Brain microvascular endothelial cell (primary cell): ENCODE measurements around the gene ZNF423.

Source experiments
- DNase-seq: peaks from one replicate; pipeline ENCODE4 v3.0.0-alpha.2; 2020
- H3K27ac ChIP-seq: fragments of 250-450 bp; sonication (Bioruptor Pico); 2 replicates; pipeline ENCODE4 v1.5.1; 2020; ENCODE audit warnings: mild to moderate bottlenecking, moderate library complexity
- H3K27me3 ChIP-seq: fragments of 250-450 bp; sonication (Bioruptor Pico); replicated peaks from 2 replicates; pipeline ENCODE4 v1.5.1; 2020; ENCODE audit warnings: mild to moderate bottlenecking
- H3K36me3 ChIP-seq: fragments of 250-450 bp; sonication (Bioruptor Pico); replicated peaks from 2 replicates; pipeline ENCODE4 v1.5.1; 2020; ENCODE audit warnings: mild to moderate bottlenecking
- H3K4me3 ChIP-seq: 2 replicates; pipeline ENCODE4 v1.5.1; 2011; ENCODE audit warnings: low read depth, mild to moderate bottlenecking, control low read depth, low read length, moderate library complexity
- in situ Hi-C: cut with HindIII; loops from 2 replicates; pipeline ENCODE4 v1.10.0; 2017; ENCODE audit warnings: low sequenced_read_pairs, low pct_ligation_motif_present
- TF ChIP-seq, protein P1 (sequence below): IDR thresholded peaks from 2 replicates; pipeline ENCODE4 v1.5.1; 2011; ENCODE audit warnings: low read depth, mild to moderate bottlenecking, moderate library complexity, low read length, control low read depth, inconsistent platforms; ENCODE audit errors: missing control alignments

ZNF423 gene

DNA sequence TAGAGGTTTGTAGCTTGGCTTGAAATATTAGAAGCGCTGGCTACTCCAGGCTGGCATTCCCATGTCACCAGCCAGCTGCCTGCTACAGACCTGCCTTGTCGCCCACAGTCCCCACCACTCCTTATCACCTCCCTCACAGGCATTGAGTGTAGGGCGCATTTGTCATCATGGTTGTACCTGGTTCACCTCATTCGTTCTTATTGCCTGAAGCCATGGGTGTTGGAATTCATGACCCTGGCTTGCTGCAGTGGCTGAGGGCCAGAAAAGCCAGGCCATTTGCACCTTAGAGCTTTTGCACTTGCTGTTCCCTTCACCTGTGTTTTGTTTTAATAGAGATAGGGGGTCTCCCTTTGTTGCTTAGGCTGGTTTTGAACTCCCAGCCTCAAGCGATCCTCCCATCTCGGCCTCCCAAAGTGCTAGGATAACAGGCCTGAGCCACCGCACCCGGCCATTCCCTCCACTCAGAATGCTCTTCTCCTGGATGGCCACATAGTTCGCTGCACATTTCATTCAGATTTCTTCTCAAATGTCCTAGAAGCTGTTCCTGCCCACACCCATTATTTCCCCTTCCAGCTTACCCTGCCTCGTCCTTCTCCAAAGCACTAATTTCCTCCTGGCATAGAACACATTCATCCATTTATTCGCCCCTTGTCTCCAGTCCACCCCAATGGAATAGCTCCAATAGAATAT, 384.7 kb downstream of the ZNF423 start:
- no peaks in the 10 kb centered on the region for H3K36me3 ChIP-seq
- no peak overlapping the region for H3K27ac ChIP-seq
- H3K27me3 ChIP-seq = no peaks in the 10 kb centered on the region
- DNase-seq = no peak
- no peak overlapping the region for H3K4me3 ChIP-seq
- TF ChIP-seq, protein P1, sequence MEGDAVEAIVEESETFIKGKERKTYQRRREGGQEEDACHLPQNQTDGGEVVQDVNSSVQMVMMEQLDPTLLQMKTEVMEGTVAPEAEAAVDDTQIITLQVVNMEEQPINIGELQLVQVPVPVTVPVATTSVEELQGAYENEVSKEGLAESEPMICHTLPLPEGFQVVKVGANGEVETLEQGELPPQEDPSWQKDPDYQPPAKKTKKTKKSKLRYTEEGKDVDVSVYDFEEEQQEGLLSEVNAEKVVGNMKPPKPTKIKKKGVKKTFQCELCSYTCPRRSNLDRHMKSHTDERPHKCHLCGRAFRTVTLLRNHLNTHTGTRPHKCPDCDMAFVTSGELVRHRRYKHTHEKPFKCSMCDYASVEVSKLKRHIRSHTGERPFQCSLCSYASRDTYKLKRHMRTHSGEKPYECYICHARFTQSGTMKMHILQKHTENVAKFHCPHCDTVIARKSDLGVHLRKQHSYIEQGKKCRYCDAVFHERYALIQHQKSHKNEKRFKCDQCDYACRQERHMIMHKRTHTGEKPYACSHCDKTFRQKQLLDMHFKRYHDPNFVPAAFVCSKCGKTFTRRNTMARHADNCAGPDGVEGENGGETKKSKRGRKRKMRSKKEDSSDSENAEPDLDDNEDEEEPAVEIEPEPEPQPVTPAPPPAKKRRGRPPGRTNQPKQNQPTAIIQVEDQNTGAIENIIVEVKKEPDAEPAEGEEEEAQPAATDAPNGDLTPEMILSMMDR = no peak
- in situ Hi-C loops = no loop called here

DNA sequence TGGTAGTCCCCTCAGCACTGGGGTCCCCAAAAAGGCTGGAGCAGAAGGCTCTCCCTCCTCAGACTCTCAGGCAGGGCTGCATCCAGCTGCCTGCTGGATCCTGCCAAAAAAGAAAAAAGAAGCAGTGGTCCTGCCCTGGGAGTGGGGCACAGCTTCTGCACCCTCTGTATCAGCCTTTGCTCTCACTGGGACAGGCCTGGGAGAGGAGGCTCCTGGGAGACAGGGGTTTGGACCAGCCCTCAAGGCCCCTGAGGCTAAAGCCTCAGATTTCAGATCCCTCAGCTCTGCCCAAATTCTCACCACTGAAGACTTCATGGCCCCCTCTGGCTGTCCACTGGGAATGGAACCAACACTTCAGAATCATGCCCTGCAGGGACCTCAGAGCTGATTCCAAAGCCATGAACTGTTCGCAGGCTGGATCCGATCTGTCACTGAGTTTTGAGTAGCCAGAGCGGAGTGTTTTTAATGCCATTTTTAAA, 385.4 kb downstream of the ZNF423 start:
- in situ Hi-C loops = no loop called here
- Histone ChIP-seq H3K27me3 (no peaks in the 10 kb centered on the region), H3K36me3 (no peaks in the 10 kb centered on the region), H3K27ac (no peak overlapping the region), H3K4me3 (no peak overlapping the region)
- TF ChIP-seq, protein P1 = no peak
- DNase-seq = no peak

DNA sequence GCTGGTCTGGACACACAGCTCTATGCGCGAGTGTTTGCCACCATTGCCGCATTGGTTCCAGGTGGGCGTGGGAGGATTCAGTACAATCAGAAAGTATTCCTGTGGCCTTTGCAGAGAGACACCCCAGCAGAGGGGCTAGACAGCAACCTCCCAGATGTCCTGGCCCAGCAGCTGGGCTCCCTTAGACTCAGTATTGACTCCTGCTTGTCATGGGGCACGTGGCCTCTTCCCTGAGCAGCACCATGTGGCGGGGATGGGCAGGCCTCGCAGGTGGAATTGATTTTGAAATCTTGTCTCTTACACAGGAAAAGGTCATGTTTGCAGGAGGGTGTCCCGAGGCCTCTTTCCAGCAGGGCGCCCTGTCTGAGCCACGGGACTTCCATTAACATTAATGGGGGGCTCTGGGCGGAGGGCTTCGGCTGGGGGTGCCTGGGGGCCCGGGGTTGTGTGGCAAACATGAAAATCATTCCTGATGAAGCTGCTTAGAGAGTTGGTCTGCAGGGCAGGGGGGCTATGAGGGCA, 385.9 kb downstream of the ZNF423 start:
- Histone ChIP-seq H3K27ac (no peak overlapping the region), H3K4me3 (no peak overlapping the region), H3K27me3 (peaks cover 3% of the 10 kb centered on the region), H3K36me3 (no peaks in the 10 kb centered on the region)
- TF ChIP-seq, protein P1 = no peak
- no peak for DNase-seq
- in situ Hi-C loops = no loop called here

DNA sequence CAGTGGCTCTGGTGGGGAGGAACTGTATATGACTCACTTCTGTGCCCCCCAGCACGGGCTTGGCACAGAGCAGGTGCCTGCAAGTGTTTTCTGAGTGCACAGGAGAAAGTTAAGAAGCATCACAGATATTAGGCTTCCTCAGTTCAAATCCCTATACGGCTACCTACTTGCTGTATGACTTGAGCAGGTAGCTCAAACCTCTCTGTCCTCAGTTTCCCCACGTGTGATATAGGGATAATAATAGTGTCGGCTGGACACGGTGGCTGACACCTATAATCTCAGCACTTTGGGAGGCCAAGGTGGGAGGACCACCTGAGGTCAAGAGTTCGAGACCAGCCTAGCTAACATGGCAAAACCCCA, 386.6 kb downstream of the ZNF423 start:
- H3K36me3 ChIP-seq = no peaks in the 10 kb centered on the region
- TF ChIP-seq, protein P1 = no peak
- no peak overlapping the region for H3K27ac ChIP-seq
- peaks cover 3% of the 10 kb centered on the region for H3K27me3 ChIP-seq
- H3K4me3 ChIP-seq = no peak overlapping the region
- no peak for DNase-seq
- in situ Hi-C loops = no loop called here

DNA sequence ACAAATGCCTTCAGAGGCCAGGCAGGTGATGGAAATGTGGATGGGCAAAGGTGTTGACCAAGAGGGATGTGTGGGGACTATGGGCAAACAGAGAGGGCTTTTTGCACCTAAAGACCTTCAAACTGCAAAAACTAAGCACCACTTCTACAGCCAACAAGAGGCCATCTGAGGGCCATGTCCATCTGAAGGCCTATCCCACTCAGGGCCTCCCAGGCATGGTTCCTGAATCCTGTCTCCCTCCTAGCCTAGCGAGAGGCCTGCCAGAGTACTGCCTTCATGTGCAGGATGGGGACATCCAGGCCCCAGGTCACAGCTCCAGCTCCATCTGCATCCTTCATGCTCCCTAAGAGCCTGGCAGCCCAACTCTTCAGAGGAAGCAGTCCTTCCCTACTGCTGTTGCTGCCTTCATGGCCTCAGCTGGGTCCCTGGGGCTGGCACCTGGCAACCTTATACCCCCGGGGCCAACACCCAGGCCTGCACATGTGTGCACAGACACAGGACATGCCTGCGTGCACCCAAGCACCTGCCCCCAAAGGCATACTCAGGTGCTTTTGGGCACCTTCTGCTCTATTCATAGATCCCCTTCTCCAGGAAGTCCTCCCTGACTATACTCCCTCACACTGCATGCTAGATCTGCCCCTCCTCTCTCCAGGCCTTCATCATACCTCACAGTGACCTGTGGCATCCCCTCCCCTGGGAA, 387.2 kb downstream of the ZNF423 start:
- no peak for DNase-seq
- TF ChIP-seq, protein P1 = no peak
- H3K4me3 ChIP-seq = no peak overlapping the region
- in situ Hi-C loops = no loop called here
- H3K27ac ChIP-seq = no peak overlapping the region
- peaks cover 3% of the 10 kb centered on the region for H3K27me3 ChIP-seq
- no peaks in the 10 kb centered on the region for H3K36me3 ChIP-seq
